OCI-LY3 (cell line): ENCODE results near the gene HMX3.

Experiments
- CTCF ChIP-seq: fragments of 200-600, 300-600 bp; sonication (generic); IDR thresholded peaks from 2 replicates; pipeline ENCODE4 v1.5.1; 2014; ENCODE audit warnings: antibody characterized with exemption, low read length, low read depth
- EZH2phosphoT487 ChIP-seq: fragments of 200-600 bp; shearing (Covaris generic); IDR thresholded peaks from 2 replicates; pipeline ENCODE4 v1.6.1; 2018; ENCODE audit warnings: antibody characterized with exemption, mixed run types, low read depth

GRCh38 chr10:123129618-123130271 lies 6.0 kb upstream of the HMX3 start:
- TF ChIP-seq CTCF: no peak
- no peak for TF ChIP-seq EZH2phosphoT487
